Measurements from ENCODE around the gene MGAT5B.

Gene MGAT5B

GRCh38 chr17:76955191-76955590 lies 87.0 kb downstream of the MGAT5B start:
- no peak overlapping the region for H3K4me3 ChIP-seq (ENCODE audit: low read depth, low read length)
- H3K27ac ChIP-seq = no peak overlapping the region
- no peak for DNase-seq
- TF ChIP-seq CTCF (IDR thresholded peaks at IDR 0.05; ENCODE audit: low read depth, low read length) = no peak
- no peaks in the 10 kb centered on the region for H3K27me3 ChIP-seq (ENCODE audit: insufficient read depth, low read depth, severe bottlenecking)
- H3K9me3 ChIP-seq (ENCODE audit: severe bottlenecking) = no peaks in the 10 kb centered on the region
- no peaks in the 10 kb centered on the region for H3K36me3 ChIP-seq

- DNase-seq = no peak
- H3K27ac ChIP-seq = peak overlapping the region; percentile 58
- no peaks in the 10 kb centered on the region for H3K9me3 ChIP-seq (ENCODE audit: severe bottlenecking)
- no peak overlapping the region for H3K4me3 ChIP-seq (ENCODE audit: low read depth, low read length)
- H3K27me3 ChIP-seq (ENCODE audit: insufficient read depth, low read depth, severe bottlenecking) = no peaks in the 10 kb centered on the region
- no peak for TF ChIP-seq CTCF (IDR thresholded peaks at IDR 0.05; ENCODE audit: low read depth, low read length)
- no peaks in the 10 kb centered on the region for H3K36me3 ChIP-seq
Observed at GRCh38 chr17:76956846-76957540, 88.8 kb downstream of the MGAT5B start.

- no peaks in the 10 kb centered on the region for H3K36me3 ChIP-seq
- no peaks in the 10 kb centered on the region for H3K27me3 ChIP-seq (ENCODE audit: insufficient read depth, low read depth, severe bottlenecking)
- H3K27ac ChIP-seq = peak overlapping the region; percentile 58
- H3K4me3 ChIP-seq (ENCODE audit: low read depth, low read length) = peak overlapping the region; percentile 32
- TF ChIP-seq CTCF (IDR thresholded peaks at IDR 0.05; ENCODE audit: low read depth, low read length) = no peak
- peak; percentile 68 for DNase-seq
- no peaks in the 10 kb centered on the region for H3K9me3 ChIP-seq (ENCODE audit: severe bottlenecking)
Observed at GRCh38 chr17:76957678-76958464, 89.7 kb downstream of the MGAT5B start.

- Histone ChIP-seq H3K27me3 (ENCODE audit: insufficient read depth, low read depth, severe bottlenecking) (no peaks in the 10 kb centered on the region), H3K27ac (no peak overlapping the region), H3K9me3 (ENCODE audit: severe bottlenecking) (no peaks in the 10 kb centered on the region), H3K36me3 (no peaks in the 10 kb centered on the region), H3K4me3 (ENCODE audit: low read depth, low read length) (no peak overlapping the region)
- TF ChIP-seq CTCF (IDR thresholded peaks at IDR 0.05; ENCODE audit: low read depth, low read length) = no peak
- no peak for DNase-seq
Observed at GRCh38 chr17:76958974-76959373, 90.8 kb downstream of the MGAT5B start.

- DNase-seq = no peak
- Histone ChIP-seq H3K27ac (no peak overlapping the region), H3K9me3 (ENCODE audit: severe bottlenecking) (no peaks in the 10 kb centered on the region), H3K4me3 (ENCODE audit: low read depth, low read length) (no peak overlapping the region), H3K36me3 (no peaks in the 10 kb centered on the region), H3K27me3 (ENCODE audit: insufficient read depth, low read depth, severe bottlenecking) (no peaks in the 10 kb centered on the region)
- no peak for TF ChIP-seq CTCF (IDR thresholded peaks at IDR 0.05; ENCODE audit: low read depth, low read length)
Observed at GRCh38 chr17:76961869-76962268, 93.7 kb downstream of the MGAT5B start.

All from WERI-Rb-1 (cell line).